HG03108 (cell line): ENCODE measurements around the gene POC1B.

ENCODE experiments used
- ATAC-seq: cut with Tn5 transposase; IDR thresholded peaks from one replicate; pipeline ENCODE4 v1.9.1; 2021; ENCODE audit warnings: moderate library complexity; ENCODE audit not compliant: unreplicated experiment

POC1B gene

DNA sequence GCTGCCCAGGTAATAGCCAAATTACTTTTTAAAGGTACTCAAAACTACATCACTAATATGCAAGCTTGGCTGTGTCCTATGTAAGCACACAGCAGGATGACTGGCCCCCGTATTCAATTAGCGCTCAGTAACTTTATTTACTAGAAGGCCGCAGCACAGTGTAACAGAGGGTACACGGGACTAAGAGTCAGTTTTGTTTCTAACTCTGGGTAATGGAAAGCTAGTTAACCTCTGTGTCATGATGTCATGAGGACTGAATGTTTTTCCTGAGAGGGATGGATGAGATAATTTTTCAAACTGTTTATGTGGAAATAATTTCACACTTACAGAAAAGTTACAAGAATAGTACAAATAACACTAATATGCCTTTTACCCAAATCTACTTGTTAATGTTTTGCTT is 28.4 kb downstream of the POC1B start:
- no peak for ATAC-seq

DNA sequence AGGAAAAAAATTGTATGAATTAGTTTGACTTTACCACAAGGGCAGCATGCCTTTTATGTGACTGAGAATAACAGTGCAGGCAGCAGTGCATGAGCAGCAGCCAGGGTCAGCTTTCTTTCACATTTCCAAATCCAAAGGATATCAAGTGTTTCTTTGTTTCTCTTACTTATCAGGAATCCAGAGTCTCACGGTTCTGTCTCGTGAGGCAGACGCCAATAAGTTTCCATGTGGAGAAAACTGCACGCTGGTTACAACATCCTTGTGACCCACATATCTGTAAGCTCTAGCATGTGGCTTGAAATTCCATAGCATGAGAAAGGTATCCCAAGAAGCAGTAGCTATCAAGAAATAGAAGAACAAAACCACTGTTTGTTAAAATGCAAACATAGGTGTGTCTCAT is 28.8 kb downstream of the POC1B start:
- no peak for ATAC-seq

DNA sequence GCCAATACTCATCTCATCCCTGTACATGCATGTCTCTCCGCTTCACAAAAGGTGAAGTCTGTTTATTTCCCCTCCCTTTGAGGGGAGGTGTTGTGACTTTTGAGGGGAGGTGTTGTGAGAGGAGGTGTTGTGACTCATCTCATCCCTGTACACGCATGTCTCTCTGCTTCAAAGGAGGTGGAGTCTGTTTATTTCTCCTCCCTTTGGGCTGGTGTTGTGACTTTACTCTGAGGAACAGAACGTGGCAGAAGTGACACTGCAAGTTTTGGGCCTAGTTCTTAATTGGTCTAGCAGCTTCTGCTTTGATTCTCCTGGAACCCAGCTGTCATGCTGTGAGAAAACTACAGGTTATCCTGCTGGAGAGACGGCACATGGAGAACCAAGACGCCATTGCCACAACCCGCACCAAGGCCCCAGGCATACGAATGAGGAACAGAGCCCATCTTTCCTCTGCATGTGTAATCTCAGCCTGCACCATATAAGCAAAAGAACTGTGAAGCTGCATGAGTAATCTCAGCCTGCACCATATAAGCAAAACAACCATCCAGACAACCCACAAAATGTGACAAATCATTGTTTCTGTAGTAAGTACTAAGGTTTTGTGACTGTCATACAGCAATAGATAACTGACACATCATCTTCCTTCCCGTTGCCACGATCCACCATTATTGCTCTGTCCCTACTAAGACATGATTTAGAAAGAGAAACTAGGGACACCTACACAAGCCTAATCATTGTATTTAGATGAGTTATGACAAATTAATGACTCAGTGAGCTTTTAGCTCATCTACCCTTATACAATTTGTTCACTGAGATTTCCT is 31.2 kb downstream of the POC1B start:
- ATAC-seq, result no peak

DNA sequence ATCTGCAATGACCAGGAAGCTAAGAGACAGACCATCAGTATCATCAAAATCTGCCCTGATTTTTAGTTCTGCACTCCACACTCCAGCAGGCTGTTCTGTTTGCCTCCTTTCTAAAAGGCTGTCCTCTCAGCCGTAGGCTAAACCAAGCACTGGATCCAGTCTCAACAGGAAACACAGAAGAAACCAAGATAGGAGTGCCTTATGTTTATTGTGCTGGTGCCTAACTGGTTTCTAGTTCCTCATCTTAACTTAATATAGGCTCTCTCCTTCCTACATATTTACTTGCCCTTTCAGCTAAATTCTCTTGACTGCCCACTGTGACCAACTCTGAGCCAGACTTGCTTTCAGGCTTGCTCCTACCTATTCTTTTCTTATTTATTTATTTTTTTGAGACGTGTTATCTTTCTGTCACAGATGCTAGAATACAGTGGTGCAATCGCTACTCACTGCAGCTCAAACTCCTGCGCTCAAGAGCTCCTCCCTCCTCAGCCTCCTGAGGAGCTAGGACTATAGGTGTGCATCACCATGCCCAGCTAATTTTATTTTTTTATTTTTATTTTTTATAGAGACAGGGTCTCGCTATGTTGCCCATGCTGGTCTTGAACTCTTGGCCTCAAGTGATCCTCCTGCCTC is 32.1 kb downstream of the POC1B start:
- no peak for ATAC-seq

DNA sequence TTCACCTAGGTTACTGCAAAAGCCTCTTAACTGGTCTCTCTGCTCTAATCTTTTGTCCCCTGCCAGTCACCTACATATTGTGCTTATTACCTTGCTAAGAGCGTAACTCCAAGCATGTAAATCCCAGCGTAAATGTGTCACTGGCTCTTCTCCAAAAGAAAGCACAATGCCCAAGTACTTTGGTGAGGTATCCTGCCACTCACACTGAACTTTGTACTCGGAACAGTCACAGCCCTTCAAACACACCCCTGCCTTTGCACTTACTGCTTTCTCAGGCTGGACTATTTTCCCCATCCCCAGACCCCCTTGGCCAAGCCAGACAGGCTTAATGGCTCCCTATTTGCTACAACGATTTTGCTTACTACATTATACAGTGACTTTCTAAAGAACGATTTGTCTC is 33.0 kb downstream of the POC1B start:
- no peak for ATAC-seq

DNA sequence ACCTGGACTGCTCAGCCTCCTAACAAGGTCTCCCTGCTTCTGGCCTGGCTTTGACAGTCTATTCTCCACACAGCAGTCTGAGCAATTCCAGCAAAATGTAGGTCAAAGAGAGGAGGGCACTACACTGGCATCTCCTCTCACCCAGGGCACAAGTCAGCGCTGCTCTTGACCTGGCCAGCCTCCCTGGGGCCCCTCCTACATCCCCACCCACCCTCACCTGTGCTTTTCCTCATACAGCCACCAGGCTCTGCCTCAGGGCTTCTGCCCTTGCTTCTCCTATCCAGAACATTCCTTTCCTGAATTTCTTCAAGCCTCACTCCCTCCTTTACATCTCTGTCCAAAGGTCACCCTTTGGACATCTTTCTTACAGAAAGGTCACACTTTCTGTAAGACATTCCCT is 34.9 kb downstream of the POC1B start:
- ATAC-seq, result no peak

DNA sequence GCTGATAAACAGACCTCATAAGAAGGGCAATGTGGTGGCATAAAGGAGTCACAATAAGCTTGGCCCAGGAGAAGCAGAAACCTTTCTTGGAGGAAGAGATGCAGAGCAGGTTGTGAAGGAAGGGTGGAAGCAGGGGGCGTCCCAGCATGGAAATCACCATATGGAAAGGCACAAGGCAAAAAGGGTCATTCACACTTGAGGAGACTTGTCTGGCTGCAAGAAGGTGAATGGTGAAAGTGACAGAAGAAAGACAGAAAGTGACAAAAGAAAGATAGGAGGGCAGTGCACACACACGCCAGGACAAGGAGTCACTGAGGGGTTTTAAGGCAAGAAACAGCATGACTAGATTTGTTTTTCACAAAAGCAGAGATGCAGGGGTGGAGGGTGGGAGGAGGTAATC is 39.6 kb downstream of the POC1B start:
- ATAC-seq, result no peak

DNA sequence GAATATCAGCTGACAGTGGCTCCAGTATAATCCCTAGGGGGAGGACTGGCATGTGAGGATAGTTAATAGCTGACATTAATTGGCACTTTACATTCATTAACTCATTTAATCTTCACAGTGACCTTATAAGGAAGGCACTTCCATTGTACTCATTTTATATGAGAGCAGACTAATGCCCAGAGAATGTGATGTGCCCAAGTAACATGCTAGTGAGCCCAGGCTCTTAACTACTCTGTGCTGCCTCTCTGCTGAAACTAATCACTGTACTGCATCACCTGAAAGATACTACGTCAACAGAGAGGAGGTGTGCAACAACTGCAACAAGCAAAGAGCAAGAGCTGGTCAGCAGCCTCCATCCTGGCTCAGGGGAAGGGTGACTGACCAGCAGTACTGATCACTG is 41.4 kb downstream of the POC1B start:
- ATAC-seq, result no peak

DNA sequence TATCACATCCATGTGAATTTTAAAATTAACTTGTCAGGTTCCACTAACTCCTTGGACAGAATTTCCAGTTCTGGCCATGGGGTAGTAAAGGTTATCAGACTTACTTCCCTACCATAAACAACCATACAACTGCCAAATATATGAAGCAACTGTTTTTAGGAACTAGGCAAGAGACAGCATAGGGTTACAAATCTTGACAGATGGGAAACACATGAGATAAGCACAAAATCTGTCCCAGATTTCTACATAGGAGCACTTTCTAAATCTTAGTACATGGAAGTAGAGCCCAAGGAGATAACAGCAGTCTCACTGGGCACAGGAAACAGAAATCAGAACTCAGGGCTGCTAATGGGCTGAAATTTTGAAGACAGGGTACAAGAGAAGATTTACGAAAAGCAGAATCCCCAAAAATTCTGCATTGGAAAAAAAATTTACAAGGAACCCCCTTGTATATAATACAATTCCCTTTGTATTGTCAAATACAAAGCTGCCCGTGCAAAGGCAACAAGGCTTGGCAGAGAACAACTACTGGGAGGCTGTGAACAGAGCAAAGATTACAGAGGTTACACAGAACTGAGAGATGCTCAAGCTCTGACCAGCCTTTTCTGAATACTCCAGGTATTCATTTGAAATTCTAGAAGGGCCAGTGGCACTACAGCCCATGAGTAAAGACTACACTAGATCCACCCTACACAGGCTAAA is 44.5 kb downstream of the POC1B start:
- ATAC-seq, result no peak

DNA sequence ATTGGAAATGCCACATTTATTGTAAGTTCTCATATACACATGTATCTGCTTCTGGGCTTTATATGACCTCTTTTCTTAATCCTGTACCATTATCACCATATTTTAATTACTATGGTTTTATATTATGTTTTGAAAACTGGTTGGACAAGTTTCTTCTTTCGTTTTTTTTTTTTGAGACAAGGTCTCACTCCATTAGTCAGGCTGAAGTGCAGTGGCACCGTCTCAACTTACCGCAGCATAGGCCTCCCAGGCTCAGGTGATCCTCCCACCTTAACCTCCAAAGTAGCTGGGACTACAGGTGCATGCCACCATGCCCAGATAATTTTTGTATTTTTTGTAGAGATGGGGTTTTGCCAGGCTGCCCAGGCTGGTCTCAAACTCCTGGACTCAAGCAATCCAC is 45.9 kb downstream of the POC1B start:
- ATAC-seq, result no peak

DNA sequence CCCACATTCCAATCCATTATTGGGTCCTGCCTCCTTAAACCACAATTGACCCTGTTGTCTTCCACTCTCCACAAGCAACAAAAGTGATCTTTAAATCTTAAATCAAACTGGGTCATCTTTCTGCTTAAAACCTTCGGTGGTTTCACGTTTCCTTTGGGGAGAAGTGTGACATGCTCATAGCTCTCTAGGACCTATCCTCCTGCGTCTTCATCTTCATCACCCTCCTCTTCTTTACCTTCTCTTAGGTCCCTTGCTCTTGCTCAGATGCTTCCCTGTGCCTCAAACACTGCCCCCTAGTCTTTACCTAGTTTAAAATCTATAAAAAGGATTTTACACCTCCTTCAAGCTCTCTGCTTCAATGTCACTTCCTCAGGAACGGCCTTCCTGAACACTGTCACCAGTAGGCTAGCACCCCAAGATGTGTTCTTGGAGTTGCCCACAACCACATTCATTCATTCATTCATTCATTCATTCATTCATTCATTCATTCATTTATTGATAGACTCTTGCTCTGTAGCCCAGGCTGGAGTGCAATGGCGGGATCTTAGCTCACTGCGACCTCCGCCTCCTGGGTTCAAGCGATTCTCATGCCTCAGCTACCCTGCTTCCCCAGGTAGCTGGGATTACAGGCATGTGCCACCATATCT is 48.1 kb downstream of the POC1B start:
- no peak for ATAC-seq

DNA sequence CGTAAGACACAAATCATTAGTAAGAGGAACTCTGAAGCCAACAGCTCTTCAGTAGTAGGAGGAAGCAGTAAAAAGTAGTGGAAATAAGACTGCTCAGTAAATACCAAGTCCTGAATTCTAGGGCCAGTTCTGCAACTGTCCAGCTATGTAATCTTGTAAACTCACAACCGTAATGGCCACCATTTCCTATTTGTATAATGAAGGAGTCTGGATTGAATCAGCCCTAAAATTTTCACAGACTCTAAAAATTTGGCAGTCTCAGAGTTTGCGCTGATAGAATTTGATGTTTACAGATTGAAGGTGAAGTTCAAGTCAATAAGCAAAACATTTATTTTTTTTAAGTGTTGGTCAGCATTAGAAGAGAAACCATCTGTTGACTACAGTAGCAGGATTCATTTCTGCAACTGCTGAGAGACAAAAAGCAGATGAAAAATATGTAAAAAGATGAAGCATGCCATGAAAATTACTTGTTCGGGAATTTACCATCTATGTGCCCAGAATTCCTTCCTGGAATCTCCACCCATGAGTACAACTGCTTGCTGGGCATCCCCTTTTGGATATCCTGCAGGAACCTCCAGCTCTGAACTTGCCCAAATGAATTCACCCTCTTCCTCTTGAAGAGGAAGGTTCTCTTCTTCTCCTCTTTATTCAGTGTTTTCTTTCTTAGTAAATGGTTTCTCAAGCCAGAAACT is 48.8 kb downstream of the POC1B start:
- ATAC-seq, result no peak

DNA sequence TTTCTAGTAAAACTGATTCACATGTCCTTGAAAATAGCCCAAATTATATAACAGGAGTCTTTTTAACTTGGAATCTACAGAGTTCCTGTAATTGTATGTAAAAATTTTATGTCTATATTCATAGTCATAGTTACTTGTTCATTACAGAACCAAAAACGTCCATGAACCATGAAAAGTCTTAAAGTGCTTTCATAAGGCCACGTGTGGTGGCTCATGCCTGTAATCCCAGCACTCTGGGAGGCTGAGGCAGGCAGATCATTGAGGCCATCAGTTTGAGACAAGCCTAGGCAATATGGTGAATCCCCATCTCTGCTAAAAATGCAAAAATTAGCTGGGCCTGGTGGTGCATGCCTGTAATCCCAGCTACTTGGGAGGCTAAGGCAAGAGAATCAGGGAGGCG is 49.6 kb downstream of the POC1B start:
- no peak for ATAC-seq

DNA sequence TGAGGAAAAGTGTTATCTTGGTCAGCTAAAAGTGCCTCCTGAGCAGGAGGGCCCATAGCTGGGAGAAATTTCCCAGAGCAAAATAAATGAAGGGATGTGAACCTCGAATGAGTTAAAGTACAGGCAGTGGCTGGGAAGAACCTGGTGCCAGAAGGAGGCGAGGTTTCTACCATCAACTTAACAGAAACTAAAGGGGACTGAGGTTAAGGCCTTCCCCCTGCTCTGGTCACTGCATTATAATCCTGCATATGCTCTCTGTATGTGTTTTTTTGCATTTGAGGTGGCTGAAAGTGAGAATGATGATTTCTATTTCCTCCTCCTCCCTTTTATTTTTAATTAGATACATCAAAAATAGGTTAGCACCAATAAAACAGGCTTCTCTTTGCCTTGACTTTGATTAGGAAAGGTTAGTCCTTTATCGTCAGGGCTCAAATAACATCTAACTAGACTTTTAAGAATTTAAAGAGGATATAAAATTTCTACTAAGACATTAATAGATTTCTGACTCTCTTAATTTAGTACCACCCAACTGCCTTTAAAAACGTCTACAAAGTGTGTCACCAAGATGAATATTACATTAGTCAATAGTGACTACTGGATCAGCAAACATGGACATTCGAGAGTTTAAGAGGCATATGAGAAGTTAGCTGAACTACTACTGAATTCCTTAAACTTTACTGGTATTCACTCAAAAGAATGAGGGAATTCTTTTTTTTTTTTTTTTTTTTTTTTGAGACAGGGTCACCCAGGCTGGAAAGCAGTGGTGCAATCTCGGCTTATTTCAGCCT is 50.5 kb downstream of the POC1B start:
- no peak for ATAC-seq

DNA sequence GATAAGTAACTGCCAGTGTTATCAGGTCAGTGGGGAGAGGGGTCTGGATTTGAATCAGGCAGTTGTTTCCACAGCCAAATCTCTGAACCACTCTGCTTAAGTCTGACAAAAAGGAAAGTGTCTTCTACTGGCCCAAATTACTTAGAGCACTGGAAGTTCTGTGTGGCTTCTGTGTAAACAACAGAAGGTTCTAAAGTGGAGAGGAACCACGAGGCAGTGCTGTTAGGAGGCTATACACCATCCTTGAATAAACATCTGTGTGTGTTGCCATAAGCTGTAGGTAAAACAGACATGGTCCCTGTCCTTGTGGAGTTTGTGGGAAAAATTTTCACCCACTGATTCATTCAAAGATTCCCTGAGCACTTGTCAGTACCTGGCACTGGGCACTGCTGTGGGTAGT is 51.2 kb downstream of the POC1B start:
- ATAC-seq, result no peak

DNA sequence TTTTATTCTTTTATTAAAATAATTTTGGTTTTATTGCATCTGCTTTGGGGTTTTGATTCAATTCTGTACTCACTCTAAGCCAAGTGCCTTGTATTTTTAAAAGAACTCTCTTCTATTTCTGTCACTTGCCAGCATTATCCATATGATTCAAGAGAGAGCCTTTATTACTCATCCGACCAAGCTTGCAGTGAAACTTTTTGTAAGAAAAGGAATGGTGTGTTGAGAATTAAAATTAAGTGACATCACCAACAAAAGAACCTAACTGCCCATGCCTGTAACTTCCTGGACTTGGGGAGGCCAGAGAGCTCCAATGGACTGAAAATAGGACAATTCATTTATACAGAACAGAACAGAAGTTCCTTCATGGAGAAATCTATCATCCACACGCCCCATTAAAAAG is 53.3 kb downstream of the POC1B start:
- no peak for ATAC-seq

DNA sequence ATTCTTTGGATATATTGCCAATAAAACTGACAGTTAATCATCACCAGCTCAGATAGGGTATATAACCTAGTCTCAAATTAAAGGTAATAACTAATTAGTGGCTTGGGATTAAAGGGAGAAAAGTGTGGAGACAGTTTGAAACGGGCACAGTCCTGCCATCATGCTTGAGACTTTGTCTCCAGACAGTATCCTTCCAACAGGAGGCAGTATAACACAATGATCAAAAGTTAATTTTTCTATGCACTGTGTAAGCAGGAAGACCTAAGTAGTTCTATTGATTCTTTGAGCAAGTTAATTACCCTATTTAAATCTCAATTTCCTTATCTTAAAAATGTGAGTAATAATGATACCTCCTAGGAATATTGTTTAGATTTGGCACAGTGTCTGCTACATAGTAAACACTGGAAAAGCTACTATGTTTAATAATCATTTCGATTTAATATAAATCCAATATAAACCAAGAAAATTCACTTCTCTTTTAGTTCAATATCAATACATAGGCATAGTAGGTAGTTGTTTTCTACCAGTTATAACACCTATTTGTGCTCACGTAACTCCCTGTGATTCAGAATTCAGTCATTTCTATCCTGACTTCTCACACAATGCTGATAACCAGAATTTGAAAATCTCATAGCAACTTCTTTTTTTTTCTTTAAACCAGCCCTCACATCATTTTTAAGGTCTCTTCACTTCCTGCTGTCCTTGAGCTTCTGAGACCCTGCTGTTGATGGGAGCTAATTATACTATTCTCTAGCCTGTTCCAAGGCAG is 54.9 kb downstream of the POC1B start:
- ATAC-seq, result peak; percentile 34

DNA sequence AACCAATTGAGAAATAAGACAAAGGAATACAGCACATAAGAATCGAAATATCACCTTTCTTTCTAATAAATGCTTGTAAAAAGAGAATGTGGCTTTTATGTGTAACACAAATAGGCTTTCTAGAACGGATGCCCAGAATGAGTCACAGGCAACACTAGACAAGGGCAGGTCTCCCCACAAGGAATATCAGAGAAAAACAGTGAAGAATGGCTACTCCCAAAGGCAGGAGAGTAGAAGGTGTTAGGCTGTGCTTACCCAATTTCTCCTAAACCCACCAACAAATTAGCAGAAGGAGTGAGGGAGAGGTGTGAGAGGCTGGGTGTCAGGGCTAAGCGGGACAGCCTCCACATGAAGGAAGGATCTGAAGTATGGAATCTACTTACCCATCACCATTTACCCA is 56.5 kb downstream of the POC1B start:
- peak; percentile 69 for ATAC-seq

DNA sequence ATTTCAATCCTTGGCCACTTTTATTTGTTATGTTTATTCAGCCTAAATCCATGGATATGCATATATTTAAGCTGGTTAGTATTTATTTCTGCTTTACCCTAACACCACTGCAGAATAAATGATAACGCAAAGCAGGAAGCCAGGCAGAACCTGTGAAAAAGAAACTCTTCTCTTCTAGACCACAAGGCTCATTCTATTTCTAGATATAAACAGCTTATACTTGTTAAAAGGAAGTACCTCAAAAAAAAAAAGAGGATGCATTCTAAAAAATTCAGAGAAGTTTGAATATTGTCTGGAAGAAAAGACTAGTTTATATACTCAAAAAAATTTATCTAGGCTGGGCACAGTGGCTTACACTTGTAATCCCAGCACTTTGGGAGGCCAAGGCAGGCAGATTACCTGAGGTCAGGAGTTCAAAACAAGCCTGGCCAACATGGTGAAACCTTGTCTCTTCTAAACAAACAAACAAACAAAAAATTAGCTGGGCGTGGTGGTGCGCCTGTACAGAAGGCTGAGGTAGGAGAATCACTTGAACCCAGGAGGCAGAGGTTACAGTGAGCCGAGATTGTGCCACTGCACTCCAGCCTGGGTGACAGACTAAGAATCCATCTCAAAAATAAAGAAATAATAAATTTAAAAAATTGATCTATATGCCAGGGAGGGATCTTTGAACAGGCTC is 57.1 kb downstream of the POC1B start:
- peak; percentile 86 for ATAC-seq
